HL-60/S4 treated with retinoic acid at 250 ng/mL for 4 days and 3 days (cell line): ENCODE data around the gene PHACTR1.

ENCODE experiments used
- in situ Hi-C: fragments of 300-500 bp; cut with MboI; formaldehyde crosslinking; loops from 2 replicates; pipeline ENCODE4 v1.7.0; 2022; ENCODE audit warnings: low sequenced_read_pairs

The PHACTR1 gene

GRCh38 chr6:13273202-13273930, 556.8 kb downstream of the PHACTR1 start:
- in situ Hi-C loops = no loop called here

- in situ Hi-C loops = no loop called here
Observed at GRCh38 chr6:13273931-13274706, 557.6 kb downstream of the PHACTR1 start.

GRCh38 chr6:13274707-13275434, 558.3 kb downstream of the PHACTR1 start:
- in situ Hi-C loops = no loop called here

GRCh38 chr6:13275435-13275989, 558.9 kb downstream of the PHACTR1 start:
- in situ Hi-C loops = no loop called here

GRCh38 chr6:13277231-13277630, 560.7 kb downstream of the PHACTR1 start:
- in situ Hi-C loops = no loop called here

GRCh38 chr6:13278164-13278563, 561.6 kb downstream of the PHACTR1 start:
- in situ Hi-C loops = no loop called here

- in situ Hi-C loops = no loop called here
Observed at GRCh38 chr6:13278991-13279390, 562.4 kb downstream of the PHACTR1 start.

GRCh38 chr6:13280254-13280653, 563.7 kb downstream of the PHACTR1 start:
- in situ Hi-C loops = no loop called here

GRCh38 chr6:13281686-13282085, 565.1 kb downstream of the PHACTR1 start:
- in situ Hi-C loops = no loop called here

GRCh38 chr6:13282393-13283069, 566.0 kb downstream of the PHACTR1 start:
- in situ Hi-C loops = no loop called here

- in situ Hi-C loops = no loop called here
Observed at GRCh38 chr6:13283331-13283730, 566.8 kb downstream of the PHACTR1 start.

GRCh38 chr6:13284646-13285045, 568.1 kb downstream of the PHACTR1 start:
- in situ Hi-C loops = no loop called here

GRCh38 chr6:13285705-13286104, 569.1 kb downstream of the PHACTR1 start:
- in situ Hi-C loops = no loop called here

GRCh38 chr6:13286181-13286580, 569.6 kb downstream of the PHACTR1 start:
- in situ Hi-C loops = no loop called here

GRCh38 chr6:13287104-13287503, 570.5 kb downstream of the PHACTR1 start:
- in situ Hi-C loops = no loop called here

- in situ Hi-C loops = no loop called here
Observed at GRCh38 chr6:13288481-13288880, 571.9 kb downstream of the PHACTR1 start.

- in situ Hi-C loops = no loop called here
Observed at GRCh38 chr6:13288969-13289391, 572.4 kb downstream of the PHACTR1 start.

GRCh38 chr6:13289789-13290318, 573.3 kb downstream of the PHACTR1 start:
- in situ Hi-C loops = no loop called here

GRCh38 chr6:13290335-13290734, 573.8 kb downstream of the PHACTR1 start:
- in situ Hi-C loops = no loop called here

GRCh38 chr6:13292774-13293173, 576.2 kb downstream of the PHACTR1 start:
- in situ Hi-C loops = no loop called here
